GM23248 (cell line): ENCODE results near the gene USP37. TPM values are rescaled to one million over a fixed set of nuclear protein-coding genes. Genes with fewer than 3 reads are reported as not detected.

Experiments used
- DNase-seq: peaks from one replicate; pipeline ENCODE4 v3.0.0-alpha.2; 2015
- H2AFZ ChIP-seq: fragments of 200-600 bp; sonication (generic); 2 replicates; pipeline ENCODE4 v1.6.1; 2016; ENCODE audit warnings: antibody characterized with exemption
- H3F3A ChIP-seq: fragments of 200-600 bp; sonication (generic); 2 replicates; pipeline ENCODE4 v1.6.1; 2016; ENCODE audit warnings: mild to moderate bottlenecking, antibody characterized with exemption, mixed run types; ENCODE audit not compliant: insufficient read depth
- H3K27ac ChIP-seq: fragments of 200-600 bp; sonication (generic); 2 replicates; pipeline ENCODE4 v1.5.1; 2016; ENCODE audit warnings: mild to moderate bottlenecking
- H3K27me3 ChIP-seq: fragments of 200-600 bp; sonication (generic); replicated peaks from 2 replicates; pipeline ENCODE4 v1.6.1; 2016; ENCODE audit warnings: mild to moderate bottlenecking; ENCODE audit not compliant: insufficient read depth
- H3K36me3 ChIP-seq: fragments of 200-600 bp; sonication (generic); 2 replicates; pipeline ENCODE4 v1.6.1; 2016; ENCODE audit warnings: low read depth, mild to moderate bottlenecking
- H3K4me1 ChIP-seq: fragments of 200-600 bp; sonication (generic); 2 replicates; pipeline ENCODE4 v1.6.1; 2016; ENCODE audit warnings: mild to moderate bottlenecking; ENCODE audit not compliant: insufficient read depth
- H3K4me2 ChIP-seq: fragments of 200-600 bp; sonication (generic); one replicate; pipeline ENCODE4 v1.6.1; 2016; ENCODE audit warnings: mild to moderate bottlenecking; ENCODE audit not compliant: unreplicated experiment
- H3K4me3 ChIP-seq: fragments of 200-600 bp; sonication (generic); 2 replicates; pipeline ENCODE4 v1.5.1; 2016; ENCODE audit warnings: mild to moderate bottlenecking
- H3K79me2 ChIP-seq: fragments of 200-600 bp; sonication (generic); 2 replicates; pipeline ENCODE4 v1.6.1; 2016; ENCODE audit warnings: mild to moderate bottlenecking; ENCODE audit not compliant: insufficient read depth
- H3K9ac ChIP-seq: fragments of 200-600 bp; sonication (generic); 2 replicates; pipeline ENCODE4 v1.6.1; 2016; ENCODE audit warnings: mild to moderate bottlenecking
- H3K9me2 ChIP-seq: fragments of 200-600 bp; sonication (generic); 2 replicates; pipeline ENCODE4 v1.6.1; 2016; ENCODE audit warnings: mixed run types, mild to moderate bottlenecking, moderate library complexity; ENCODE audit not compliant: insufficient read depth
- H3K9me3 ChIP-seq: fragments of 200-600 bp; sonication (generic); one replicate; pipeline ENCODE4 v1.6.1; 2017; ENCODE audit warnings: low read depth
- H4K20me1 ChIP-seq: fragments of 200-600 bp; sonication (generic); 2 replicates; pipeline ENCODE4 v1.6.0; 2016; ENCODE audit not compliant: insufficient read depth
- EZH2 ChIP-seq: fragments of 200-600 bp; sonication (generic); IDR thresholded peaks from 2 replicates; pipeline ENCODE4 v1.6.1; 2018; ENCODE audit warnings: antibody characterized with exemption, mild to moderate bottlenecking; ENCODE audit not compliant: insufficient read depth, poor library complexity, severe bottlenecking
- EZH2phosphoT487 ChIP-seq: fragments of 200-600 bp; sonication (generic); IDR thresholded peaks from 2 replicates; pipeline ENCODE4 v1.6.1; 2018; ENCODE audit warnings: antibody characterized with exemption, moderate library complexity, mild to moderate bottlenecking, low read depth; ENCODE audit not compliant: insufficient read depth
- WGBS, 2 experiments: methylation state at CpG; one replicate each; pipeline ENCODE4 v1.1.6; 2015 to 2017; ENCODE audit warnings: low lambda C conversion rate in 2 of 2, low coverage in 1 of 2; ENCODE audit errors: missing lambda C conversion rate in 2 of 2; 5-methylcytosine and 5-hydroxymethylcytosine counted together
- in situ Hi-C: fragments of 300-500 bp; cut with MboI; formaldehyde crosslinking; loops from 2 replicates; pipeline ENCODE4 v1.15.0; 2020
- polyA plus RNA-seq: library from polyadenylated mRNA; unstranded; fragments of >200 nt; fragmentation: Nextera tagmentation; extraction: Ambion mirVana; gene quantifications from 2 replicates; pipeline ENCODE4 v1.2.1, GENCODE V29; 2016
- total RNA-seq: library from RNA; depleted of rRNA; stranded (reverse); fragments of >200 nt; shearing (Covaris generic); gene quantifications from 2 replicates; pipeline ENCODE4 v1.2.3, GENCODE V29; 2014

The USP37 gene
- total and polyA plus RNA-seq, 2 experiments from 2014 or later = 5.0 to 6.6 TPM

DNA sequence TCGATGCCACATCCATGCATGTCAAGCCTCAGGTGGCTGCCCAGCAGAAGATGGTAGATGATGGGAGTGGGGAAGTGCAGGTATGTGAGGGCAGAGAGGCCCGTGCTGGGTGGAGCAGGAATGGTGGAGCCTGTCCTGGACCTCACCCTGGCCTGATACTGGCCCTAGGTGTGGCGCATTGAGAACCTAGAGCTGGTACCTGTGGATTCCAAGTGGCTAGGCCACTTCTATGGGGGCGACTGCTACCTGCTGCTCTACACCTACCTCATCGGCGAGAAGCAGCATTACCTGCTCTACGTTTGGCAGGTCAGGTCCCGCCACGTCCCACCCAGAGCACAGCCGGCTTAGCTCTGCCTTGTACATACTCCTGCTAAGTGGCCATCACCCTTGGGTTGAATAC lies 136.3 kb downstream of the USP37 start:
- H3K79me2 ChIP-seq = no peaks in the 10 kb centered on the region
- H3K9me3 ChIP-seq = no peaks in the 10 kb centered on the region
- no peak overlapping the region for H3K4me3 ChIP-seq
- H3K4me1 ChIP-seq = no peaks in the 10 kb centered on the region
- H3K9ac ChIP-seq = no peak overlapping the region
- no peak for DNase-seq
- no peak overlapping the region for H3K4me2 ChIP-seq
- H3K27me3 ChIP-seq = no peaks in the 10 kb centered on the region; the same call in 1 of the 2 replicates
- no peak overlapping the region for H2AFZ ChIP-seq
- no peak for TF ChIP-seq EZH2phosphoT487
- TF ChIP-seq EZH2 = no peak
- H3K9me2 ChIP-seq = no peaks in the 10 kb centered on the region
- no peaks in the 10 kb centered on the region for H4K20me1 ChIP-seq
- H3F3A ChIP-seq = no peaks in the 10 kb centered on the region
- in situ Hi-C loops = no loop called here
- H3K27ac ChIP-seq = no peak overlapping the region
- WGBS, 2 experiments = 74 to 76% methylated on average over 10 of the region's 10 CpGs
- H3K36me3 ChIP-seq = no peaks in the 10 kb centered on the region

DNA sequence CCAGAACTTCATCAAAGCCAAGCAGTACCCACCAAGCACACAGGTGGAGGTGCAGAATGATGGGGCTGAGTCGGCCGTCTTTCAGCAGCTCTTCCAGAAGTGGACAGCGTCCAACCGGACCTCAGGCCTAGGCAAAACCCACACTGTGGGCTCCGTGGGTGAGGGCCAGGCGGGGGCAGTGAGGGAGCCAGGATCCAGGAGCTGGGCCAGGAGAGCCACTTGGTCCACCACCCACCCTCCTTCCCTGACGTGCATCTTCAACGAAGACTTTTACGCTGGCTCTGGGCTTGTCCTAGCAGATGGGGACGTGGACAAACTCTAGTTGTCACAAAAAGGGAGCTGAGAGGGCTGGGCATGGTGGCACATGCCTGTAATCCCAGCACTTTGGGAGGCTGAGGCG lies 137.4 kb downstream of the USP37 start:
- H2AFZ ChIP-seq = no peak overlapping the region
- no peaks in the 10 kb centered on the region for H3K9me3 ChIP-seq
- no peak for DNase-seq
- TF ChIP-seq EZH2 (no peak), EZH2phosphoT487 (no peak)
- H3K9ac ChIP-seq = no peak overlapping the region
- no peak overlapping the region for H3K27ac ChIP-seq
- no peaks in the 10 kb centered on the region; the same call in 1 of the 2 replicates for H3K27me3 ChIP-seq
- in situ Hi-C loops = no loop called here
- no peaks in the 10 kb centered on the region for H4K20me1 ChIP-seq
- no peaks in the 10 kb centered on the region for H3K4me1 ChIP-seq
- WGBS, 2 experiments = 65 to 68% methylated on average over 11 of the region's 11 CpGs
- H3F3A ChIP-seq = no peaks in the 10 kb centered on the region
- no peaks in the 10 kb centered on the region for H3K9me2 ChIP-seq
- H3K36me3 ChIP-seq = no peaks in the 10 kb centered on the region
- H3K4me3 ChIP-seq = no peak overlapping the region
- no peak overlapping the region for H3K4me2 ChIP-seq
- H3K79me2 ChIP-seq = no peaks in the 10 kb centered on the region

GRCh38 chr2:218429911-218430692 lies 138.0 kb downstream of the USP37 start:
- no peaks in the 10 kb centered on the region for H3F3A ChIP-seq
- no peak for TF ChIP-seq EZH2phosphoT487
- no peak for TF ChIP-seq EZH2
- WGBS, 2 experiments = 58 to 79% methylated on average over 6 to 9 of the region's 9 CpGs
- no peak overlapping the region for H2AFZ ChIP-seq
- no peaks in the 10 kb centered on the region for H4K20me1 ChIP-seq
- no peak overlapping the region for H3K4me3 ChIP-seq
- H3K4me2 ChIP-seq = no peak overlapping the region
- no peaks in the 10 kb centered on the region for H3K9me2 ChIP-seq
- no peaks in the 10 kb centered on the region; the same call in 1 of the 2 replicates for H3K27me3 ChIP-seq
- no peaks in the 10 kb centered on the region for H3K4me1 ChIP-seq
- H3K27ac ChIP-seq = no peak overlapping the region
- no peaks in the 10 kb centered on the region for H3K79me2 ChIP-seq
- no peak for DNase-seq
- no peaks in the 10 kb centered on the region for H3K9me3 ChIP-seq
- no peaks in the 10 kb centered on the region for H3K36me3 ChIP-seq
- in situ Hi-C loops = no loop called here
- no peak overlapping the region for H3K9ac ChIP-seq

GRCh38 chr2:218428846-218429558 lies 139.1 kb downstream of the USP37 start:
- Histone ChIP-seq H3K9me3 (no peaks in the 10 kb centered on the region), H3F3A (no peaks in the 10 kb centered on the region), H3K27me3 (no peaks in the 10 kb centered on the region; the same call in 1 of the 2 replicates), H3K4me3 (no peak overlapping the region), H3K4me1 (no peaks in the 10 kb centered on the region), H3K79me2 (no peaks in the 10 kb centered on the region), H3K36me3 (no peaks in the 10 kb centered on the region), H3K9me2 (no peaks in the 10 kb centered on the region), H3K4me2 (no peak overlapping the region), H2AFZ (no peak overlapping the region), H3K9ac (no peak overlapping the region), H4K20me1 (no peaks in the 10 kb centered on the region), H3K27ac (no peak overlapping the region)
- in situ Hi-C loops = no loop called here
- no peak for DNase-seq
- TF ChIP-seq EZH2phosphoT487 (no peak), EZH2 (no peak)
- WGBS, 2 experiments = 89 to 90% methylated on average over 21 to 24 of the region's 24 CpGs
